Measurements from ENCODE around the gene ANKRD13A. TPM values are rescaled to one million over a fixed set of nuclear protein-coding genes. Genes with fewer than 3 reads are reported as not detected.
"Not testable (repeated sequence)": the region's sequence is repeated elsewhere in the genome, so short reads cannot be mapped to it uniquely, and the experiment has no call there.

Gene ANKRD13A
- total RNA-seq, 2 experiments from 2014 or later = 38.2 to 39.8 TPM

- ChIA-PET POLR2A (interaction anchor here (1.0 kb wide), 1 partner anchor 105 kb away, joined by 3 read pairs; no protein-coding TSS in a partner anchor), CTCF (interaction anchor here (2.0 kb wide), 1 partner anchor 12 kb away, joined by 6 read pairs; no protein-coding TSS in a partner anchor)
- peak; percentile 48 for ATAC-seq
- H3K27ac Mint-ChIP-seq = peak overlapping the region; percentile 80
- H3K27me3 Mint-ChIP-seq = no peaks in the 10 kb centered on the region
- peaks cover 20% of the 10 kb centered on the region for H3K36me3 Mint-ChIP-seq (ENCODE audit: low read depth)
- peak overlapping the region; percentile 49 for H3K4me3 Mint-ChIP-seq
- DNase-seq = peak; percentile 45
- H3K9me3 Mint-ChIP-seq (ENCODE audit: low read depth) = peaks cover 3% of the 10 kb centered on the region
- intact Hi-C loops (cut with DNase I, micrococcal nuclease) = loop anchor here in 1 of 2 experiments (5.0 kb wide), 1 partner anchor 33 kb away; no protein-coding TSS in a partner anchor
- peaks cover 89% of the 10 kb centered on the region for H3K4me1 Mint-ChIP-seq
Observed at GRCh38 chr12:110005319-110005973, 6.2 kb downstream of the ANKRD13A start.

GRCh38 chr12:110006115-110006514, 6.9 kb downstream of the ANKRD13A start:
- no peak overlapping the region for H3K27ac Mint-ChIP-seq
- DNase-seq = no peak
- H3K9me3 Mint-ChIP-seq (ENCODE audit: low read depth) = peaks cover 3% of the 10 kb centered on the region
- intact Hi-C loops (cut with DNase I, micrococcal nuclease) = loop anchor here in 1 of 2 experiments (5.0 kb wide), 1 partner anchor 34 kb away; no protein-coding TSS in a partner anchor
- H3K27me3 Mint-ChIP-seq = no peaks in the 10 kb centered on the region
- peaks cover 21% of the 10 kb centered on the region for H3K36me3 Mint-ChIP-seq (ENCODE audit: low read depth)
- POLR2A ChIA-PET = no interaction called here
- peaks cover 90% of the 10 kb centered on the region for H3K4me1 Mint-ChIP-seq
- H3K4me3 Mint-ChIP-seq = no peak overlapping the region
- CTCF ChIA-PET = interaction anchor here (1.4 kb wide), 1 partner anchor 8 kb away, joined by 4 read pairs; no protein-coding TSS in a partner anchor
- ATAC-seq = no peak

- Mint-ChIP-seq H3K36me3 (ENCODE audit: low read depth) (peaks cover 29% of the 10 kb centered on the region), H3K27ac (peak overlapping the region; percentile 51), H3K4me3 (no peak overlapping the region), H3K9me3 (ENCODE audit: low read depth) (peaks cover 3% of the 10 kb centered on the region), H3K27me3 (no peaks in the 10 kb centered on the region), H3K4me1 (peaks cover 94% of the 10 kb centered on the region)
- ATAC-seq (no peak), DNase-seq (no peak)
- intact Hi-C loops (cut with DNase I, micrococcal nuclease) = loop anchor here (1.0 to 5.0 kb wide), 2 partner anchors 12 to 36 kb away; partner anchors contain the start of gene GIT2 (in 1 of the 2)
- ChIA-PET CTCF (no interaction called here), POLR2A (interaction anchor here (0.6 kb wide), 1 partner anchor 57 kb away, joined by 3 read pairs; no protein-coding TSS in a partner anchor)
Observed at GRCh38 chr12:110007881-110008280, 8.7 kb downstream of the ANKRD13A start.

GRCh38 chr12:110008681-110009398, 9.6 kb downstream of the ANKRD13A start:
- ChIA-PET CTCF (interaction anchor here (0.7 kb wide), 1 partner anchor 452 kb away, joined by 3 read pairs; no protein-coding TSS in a partner anchor), POLR2A (interaction anchor here (0.6 kb wide), 1 partner anchor 56 kb away, joined by 3 read pairs; no protein-coding TSS in a partner anchor)
- H3K27me3 Mint-ChIP-seq; H3K27ac Mint-ChIP-seq; H3K9me3 Mint-ChIP-seq (ENCODE audit: low read depth): not testable (repeated sequence)
- peak overlapping the region; percentile 36 for H3K4me3 Mint-ChIP-seq
- DNase-seq (peak; percentile 40), ATAC-seq (peak; percentile 18)
- peaks cover 28% of the 10 kb centered on the region for H3K36me3 Mint-ChIP-seq (ENCODE audit: low read depth)
- H3K4me1 Mint-ChIP-seq = peaks cover 87% of the 10 kb centered on the region
- intact Hi-C loops (cut with DNase I, micrococcal nuclease) = loop anchor here (1.0 to 5.0 kb wide), 2 partner anchors 13 to 37 kb away; partner anchors contain the start of gene GIT2 (in 1 of the 2)

- peaks cover 78% of the 10 kb centered on the region for H3K4me1 Mint-ChIP-seq
- ChIA-PET POLR2A (interaction anchor here (0.6 kb wide), 3 partner anchors 40 to 125 kb away, joined by 3 to 11 read pairs (median 5); no protein-coding TSS in a partner anchor), CTCF (interaction anchor here (0.6 to 1.0 kb wide), 6 partner anchors 9 to 69 kb away, joined by 3 read pairs; no protein-coding TSS in a partner anchor)
- no peak for ATAC-seq
- intact Hi-C loops (cut with DNase I, micrococcal nuclease) = no loop called here
- H3K36me3 Mint-ChIP-seq (ENCODE audit: low read depth) = peaks cover 36% of the 10 kb centered on the region
- H3K9me3 Mint-ChIP-seq (ENCODE audit: low read depth) = peaks cover 3% of the 10 kb centered on the region
- H3K27me3 Mint-ChIP-seq = no peaks in the 10 kb centered on the region
- peak overlapping the region; percentile 64 for H3K27ac Mint-ChIP-seq
- no peak overlapping the region for H3K4me3 Mint-ChIP-seq
- DNase-seq = no peak
Observed at GRCh38 chr12:110010853-110011723, 11.9 kb downstream of the ANKRD13A start.

- Mint-ChIP-seq H3K4me3 (no peak overlapping the region), H3K9me3 (ENCODE audit: low read depth) (peaks cover 3% of the 10 kb centered on the region), H3K27me3 (no peaks in the 10 kb centered on the region), H3K36me3 (ENCODE audit: low read depth) (peaks cover 35% of the 10 kb centered on the region), H3K4me1 (peaks cover 68% of the 10 kb centered on the region), H3K27ac (peak overlapping the region; percentile 68)
- no peak for ATAC-seq
- ChIA-PET CTCF (interaction anchor here (0.9 kb wide), 1 partner anchor 527 kb away, joined by 3 read pairs; no protein-coding TSS in a partner anchor), POLR2A (no interaction called here)
- peak; percentile 32 for DNase-seq
- intact Hi-C loops (cut with DNase I, micrococcal nuclease) = no loop called here
Observed at GRCh38 chr12:110012137-110012536, 12.9 kb downstream of the ANKRD13A start.

GRCh38 chr12:110012659-110013058, 13.4 kb downstream of the ANKRD13A start:
- ATAC-seq = peak; percentile 33
- no peak overlapping the region for H3K4me3 Mint-ChIP-seq
- peaks cover 3% of the 10 kb centered on the region for H3K9me3 Mint-ChIP-seq (ENCODE audit: low read depth)
- ChIA-PET CTCF (interaction anchor here (0.7 to 0.9 kb wide), 2 partner anchors 8 to 526 kb away, joined by 3 read pairs; no protein-coding TSS in a partner anchor), POLR2A (no interaction called here)
- peak overlapping the region; percentile 68 for H3K27ac Mint-ChIP-seq
- peaks cover 35% of the 10 kb centered on the region for H3K36me3 Mint-ChIP-seq (ENCODE audit: low read depth)
- no peak for DNase-seq
- peaks cover 67% of the 10 kb centered on the region for H3K4me1 Mint-ChIP-seq
- intact Hi-C loops (cut with DNase I, micrococcal nuclease) = no loop called here
- no peaks in the 10 kb centered on the region for H3K27me3 Mint-ChIP-seq

- ChIA-PET CTCF (interaction anchor here (0.7 to 1.0 kb wide), 2 partner anchors 8 to 170 kb away, joined by 3 to 4 read pairs; no protein-coding TSS in a partner anchor), POLR2A (no interaction called here)
- Mint-ChIP-seq H3K27ac (peak overlapping the region; percentile 73), H3K36me3 (ENCODE audit: low read depth) (peaks cover 39% of the 10 kb centered on the region), H3K4me3 (no peak overlapping the region), H3K9me3 (ENCODE audit: low read depth) (no peaks in the 10 kb centered on the region), H3K27me3 (no peaks in the 10 kb centered on the region), H3K4me1 (peaks cover 43% of the 10 kb centered on the region)
- DNase-seq (no peak), ATAC-seq (no peak)
- intact Hi-C loops (cut with DNase I, micrococcal nuclease) = loop anchor here in 1 of 2 experiments (2.0 kb wide), 1 partner anchor 80 kb away; no protein-coding TSS in a partner anchor
Observed at GRCh38 chr12:110015132-110015531, 15.9 kb downstream of the ANKRD13A start.

- H3K9me3 Mint-ChIP-seq (ENCODE audit: low read depth) = no peaks in the 10 kb centered on the region
- CTCF ChIA-PET = interaction anchor here (0.7 to 1.4 kb wide), 2 partner anchors 22 to 39 kb away, joined by 3 to 4 read pairs; partner anchors contain the start of gene ANKRD13A
- ATAC-seq (no peak), DNase-seq (no peak)
- no peaks in the 10 kb centered on the region for H3K27me3 Mint-ChIP-seq
- intact Hi-C loops (cut with DNase I, micrococcal nuclease) = no loop called here
- peaks cover 39% of the 10 kb centered on the region for H3K36me3 Mint-ChIP-seq (ENCODE audit: low read depth)
- H3K4me1 Mint-ChIP-seq = peaks cover 11% of the 10 kb centered on the region
- POLR2A ChIA-PET = interaction anchor here (0.6 kb wide), 1 partner anchor 10 kb away, joined by 11 read pairs; no protein-coding TSS in a partner anchor
- no peak overlapping the region for H3K27ac Mint-ChIP-seq
- H3K4me3 Mint-ChIP-seq = no peak overlapping the region
Observed at GRCh38 chr12:110020956-110021355, 21.7 kb downstream of the ANKRD13A start.

- intact Hi-C loops (cut with DNase I, micrococcal nuclease) = no loop called here
- DNase-seq (no peak), ATAC-seq (no peak)
- H3K4me3 Mint-ChIP-seq = no peak overlapping the region
- H3K9me3 Mint-ChIP-seq (ENCODE audit: low read depth) = no peaks in the 10 kb centered on the region
- ChIA-PET CTCF (interaction anchor here (0.8 to 1.7 kb wide), 8 partner anchors 12 to 170 kb away, joined by 3 to 8 read pairs (median 3); no protein-coding TSS in a partner anchor), POLR2A (no interaction called here)
- H3K36me3 Mint-ChIP-seq (ENCODE audit: low read depth) = peaks cover 48% of the 10 kb centered on the region
- no peaks in the 10 kb centered on the region for H3K27me3 Mint-ChIP-seq
- H3K4me1 Mint-ChIP-seq = peaks cover 17% of the 10 kb centered on the region
- no peak overlapping the region for H3K27ac Mint-ChIP-seq
Observed at GRCh38 chr12:110023059-110023980, 24.1 kb downstream of the ANKRD13A start.

Measured in activated CD4-positive, alpha-beta T cell treated with anti-CD3 and anti-CD28 coated beads for 36 hours (primary cell).